Smooth muscle cell (in vitro differentiated cells): ENCODE measurements around the gene TCIRG1. TPM values are rescaled to one million over a fixed set of nuclear protein-coding genes. Genes with fewer than 3 reads are reported as not detected.
"Not testable (repeated sequence)": the region's sequence is repeated elsewhere in the genome, so short reads cannot be mapped to it uniquely, and the experiment has no call there.

Experiments used
- DNase-seq: peaks from one replicate; lab custom pipeline; 2025; ENCODE audit not compliant: unreplicated experiment; lab: John Stamatoyannopoulos, UW
- H2AFZ ChIP-seq: fragments of 200-600 bp; sonication (generic); 2 replicates; pipeline ENCODE4 v1.6.0; 2016; ENCODE audit warnings: antibody characterized with exemption, low read depth, mild to moderate bottlenecking
- H3F3A ChIP-seq: fragments of 200-600 bp; sonication (generic); 2 replicates; pipeline ENCODE4 v1.6.0; 2017; ENCODE audit warnings: antibody characterized with exemption, low read depth
- H3K27ac ChIP-seq: fragments of 200-600 bp; sonication (generic); 2 replicates; pipeline ENCODE4 v1.5.1; 2016; ENCODE audit warnings: low read depth, mild to moderate bottlenecking
- H3K27me3 ChIP-seq: fragments of 200-600 bp; sonication (generic); 2 replicates; pipeline ENCODE4 v1.6.1; 2016; ENCODE audit warnings: low read depth, mild to moderate bottlenecking
- H3K36me3 ChIP-seq: fragments of 200-600 bp; sonication (generic); 2 replicates; pipeline ENCODE4 v1.5.1; 2016; ENCODE audit warnings: low read depth
- H3K4me1 ChIP-seq: fragments of 200-600 bp; sonication (generic); 2 replicates; pipeline ENCODE4 v1.5.1; 2016; ENCODE audit warnings: low read depth
- H3K4me2 ChIP-seq: fragments of 200-600 bp; sonication (generic); 2 replicates; pipeline ENCODE4 v1.6.0; 2016; ENCODE audit warnings: mild to moderate bottlenecking
- H3K4me3 ChIP-seq: fragments of 200-600 bp; sonication (generic); 2 replicates; pipeline ENCODE4 v1.5.1; 2016; ENCODE audit warnings: mild to moderate bottlenecking
- H3K79me2 ChIP-seq: fragments of 200-600 bp; sonication (generic); 2 replicates; pipeline ENCODE4 v1.6.0; 2016; ENCODE audit warnings: low read depth, mild to moderate bottlenecking
- H3K9ac ChIP-seq: fragments of 200-600 bp; sonication (generic); 2 replicates; pipeline ENCODE4 v1.6.0; 2016; ENCODE audit warnings: low read depth
- H3K9me3 ChIP-seq: fragments of 200-600 bp; sonication (generic); replicated peaks from 2 replicates; pipeline ENCODE4 v1.5.1; 2016; ENCODE audit warnings: low read depth
- H4K20me1 ChIP-seq: fragments of 200-600 bp; sonication (generic); 2 replicates; pipeline ENCODE4 v1.6.0; 2016; ENCODE audit warnings: low read depth
- WGBS: methylation state at CpG from one replicate; pipeline ENCODE4 v1.1.7; 2016; ENCODE audit warnings: low lambda C conversion rate; 5-methylcytosine and 5-hydroxymethylcytosine counted together
- polyA plus RNA-seq: library from polyadenylated mRNA; unstranded; fragments of >200 nt; fragmentation: Nextera tagmentation; extraction: Ambion mirVana; gene quantifications from 2 replicates; pipeline ENCODE4 v1.2.1, GENCODE V29; 2016
- total RNA-seq: library from RNA; depleted of rRNA; stranded (reverse); fragments of >200 nt; gene quantifications from 2 replicates; pipeline ENCODE4 v1.2.3, GENCODE V29; 2014
- TF ChIP-seq, protein P1 (sequence below): fragments of 200-600 bp; sonication (generic); IDR thresholded peaks from 2 replicates; pipeline ENCODE4 v1.5.1; 2017; ENCODE audit warnings: borderline replicate concordance, mild to moderate bottlenecking, antibody characterized with exemption; ENCODE audit not compliant: insufficient read depth, poor library complexity, severe bottlenecking

The TCIRG1 gene
- 37.2 and 39.7 TPM in 2 replicates for total RNA-seq
- polyA plus RNA-seq, result 59.0 and 76.4 TPM in 2 replicates

- Histone ChIP-seq H4K20me1 (no peaks in the 10 kb centered on the region), H3F3A (no peaks in the 10 kb centered on the region), H3K79me2 (no peaks in the 10 kb centered on the region), H3K9me3 (no peaks in the 10 kb centered on the region), H3K36me3 (no peaks in the 10 kb centered on the region), H3K27me3 (no peaks in the 10 kb centered on the region), H2AFZ (peak within 1 kb of the TSS; percentile 5), H3K4me2 (peak within 1 kb of the TSS; percentile 76), H3K4me1 (peaks cover 11% of the 10 kb centered on the region), H3K9ac (no peak within 1 kb of the TSS), H3K4me3 (peak within 1 kb of the TSS; percentile 49), H3K27ac (peak within 1 kb of the TSS; percentile 31)
- DNase-seq, result no peak
- 16% methylated on average over 46 of the region's 51 CpGs for WGBS
- TF ChIP-seq, protein P1, sequence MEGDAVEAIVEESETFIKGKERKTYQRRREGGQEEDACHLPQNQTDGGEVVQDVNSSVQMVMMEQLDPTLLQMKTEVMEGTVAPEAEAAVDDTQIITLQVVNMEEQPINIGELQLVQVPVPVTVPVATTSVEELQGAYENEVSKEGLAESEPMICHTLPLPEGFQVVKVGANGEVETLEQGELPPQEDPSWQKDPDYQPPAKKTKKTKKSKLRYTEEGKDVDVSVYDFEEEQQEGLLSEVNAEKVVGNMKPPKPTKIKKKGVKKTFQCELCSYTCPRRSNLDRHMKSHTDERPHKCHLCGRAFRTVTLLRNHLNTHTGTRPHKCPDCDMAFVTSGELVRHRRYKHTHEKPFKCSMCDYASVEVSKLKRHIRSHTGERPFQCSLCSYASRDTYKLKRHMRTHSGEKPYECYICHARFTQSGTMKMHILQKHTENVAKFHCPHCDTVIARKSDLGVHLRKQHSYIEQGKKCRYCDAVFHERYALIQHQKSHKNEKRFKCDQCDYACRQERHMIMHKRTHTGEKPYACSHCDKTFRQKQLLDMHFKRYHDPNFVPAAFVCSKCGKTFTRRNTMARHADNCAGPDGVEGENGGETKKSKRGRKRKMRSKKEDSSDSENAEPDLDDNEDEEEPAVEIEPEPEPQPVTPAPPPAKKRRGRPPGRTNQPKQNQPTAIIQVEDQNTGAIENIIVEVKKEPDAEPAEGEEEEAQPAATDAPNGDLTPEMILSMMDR, result no peak
Measured at GRCh38 chr11:68038718-68039525, at the start of gene TCIRG1. Gene TCIRG1 (plus strand): TSS chr11:68039025. CDS start chr11:68041272, 2,247 bp downstream.

- not testable (repeated sequence) for H3K36me3 ChIP-seq, DNase-seq, H3K79me2 ChIP-seq
Measured at GRCh38 chr11:67990546-67991346, 48.1 kb upstream of the TCIRG1 start.

DNA sequence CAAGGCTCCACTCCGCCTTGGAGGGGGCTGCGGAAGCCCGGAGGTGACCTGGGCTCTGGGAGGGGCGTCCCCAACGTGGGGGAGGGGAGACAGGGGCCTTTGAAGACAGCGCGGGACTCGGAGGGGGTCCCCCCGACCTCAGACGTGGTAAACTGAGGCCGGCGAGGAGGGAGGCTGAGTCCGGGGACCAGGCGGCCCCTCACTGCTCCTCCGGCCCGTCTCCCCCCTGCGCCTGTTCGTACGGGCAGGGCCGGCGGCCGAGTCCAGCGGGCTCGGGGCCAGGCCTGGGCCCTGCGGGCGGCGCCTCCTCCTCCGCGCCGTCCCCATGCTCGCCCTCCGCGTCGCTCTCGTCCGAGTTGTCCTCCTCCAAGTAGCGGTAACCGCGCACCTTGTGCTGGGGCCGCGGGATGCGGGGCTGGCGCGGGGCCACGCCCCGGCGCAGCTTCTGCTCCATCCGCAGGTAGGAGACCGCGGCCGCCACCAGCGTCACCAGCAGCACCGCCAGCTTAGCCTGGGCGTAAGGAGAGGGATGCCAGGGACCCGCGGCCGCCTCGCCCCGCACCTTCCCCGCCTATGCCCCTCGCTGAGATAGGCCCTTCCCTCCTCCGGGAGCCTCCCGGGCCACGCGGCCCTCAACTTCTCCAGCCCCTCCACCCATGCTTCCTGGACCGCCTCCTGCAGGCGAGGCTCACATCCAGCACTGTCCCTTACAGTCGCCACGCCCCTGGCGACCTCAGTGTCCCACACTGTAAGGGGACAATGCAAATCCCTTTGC is 47.3 kb upstream of the TCIRG1 start:
- H3K27me3 ChIP-seq, H3K9me3 ChIP-seq, H3K79me2 ChIP-seq, DNase-seq, H4K20me1 ChIP-seq, H2AFZ ChIP-seq, H3K4me1 ChIP-seq, H3F3A ChIP-seq, H3K36me3 ChIP-seq, H3K27ac ChIP-seq, H3K9ac ChIP-seq: not testable (repeated sequence)
- WGBS, result 8% methylated on average over 47 of the region's 70 CpGs
- Histone ChIP-seq H3K4me2 (peak overlapping the region; percentile 68), H3K4me3 (peak overlapping the region; percentile 30)

More at GRCh38 chr11:67990546-67991346, 48.1 kb upstream of the TCIRG1 start:
- not testable (repeated sequence) for H3K4me1 ChIP-seq, H2AFZ ChIP-seq, H4K20me1 ChIP-seq, H3K9ac ChIP-seq, H3K27ac ChIP-seq, H3K9me3 ChIP-seq, H3K27me3 ChIP-seq, H3F3A ChIP-seq
- H3K4me2 ChIP-seq, result peak overlapping the region; percentile 68
- H3K4me3 ChIP-seq, result peak overlapping the region; percentile 30
- 11% methylated on average over 38 of the region's 58 CpGs for WGBS

DNA sequence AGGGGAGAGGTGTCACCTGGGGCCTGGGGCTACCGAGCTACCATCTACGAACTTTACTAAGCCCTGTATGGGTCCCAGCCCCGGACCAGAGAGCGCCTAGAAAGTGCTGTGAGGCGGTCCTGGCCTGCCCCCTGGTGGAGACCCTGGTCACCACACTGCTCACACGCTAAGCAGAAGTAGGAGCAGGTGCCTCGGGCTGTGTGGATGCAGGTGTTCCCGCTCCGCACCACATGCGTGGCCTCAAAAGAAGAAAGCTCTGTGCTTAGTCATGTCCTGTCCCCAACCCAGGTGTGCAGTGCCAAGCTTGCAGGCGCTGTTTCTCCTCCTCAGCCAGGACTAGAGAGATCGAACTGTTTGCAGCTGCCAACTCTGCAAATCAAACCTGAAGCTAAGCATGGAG is 45.0 kb upstream of the TCIRG1 start:
- H3K4me1 ChIP-seq, H3F3A ChIP-seq, DNase-seq, H3K4me2 ChIP-seq, H3K9me3 ChIP-seq, H3K79me2 ChIP-seq, H4K20me1 ChIP-seq, H3K9ac ChIP-seq, H3K27ac ChIP-seq, H3K27me3 ChIP-seq, H3K4me3 ChIP-seq, H3K36me3 ChIP-seq, H2AFZ ChIP-seq: not testable (repeated sequence)
- TF ChIP-seq, protein P1, result peak; percentile 56
- WGBS, result 31% methylated on average over 12 of the region's 12 CpGs

DNA sequence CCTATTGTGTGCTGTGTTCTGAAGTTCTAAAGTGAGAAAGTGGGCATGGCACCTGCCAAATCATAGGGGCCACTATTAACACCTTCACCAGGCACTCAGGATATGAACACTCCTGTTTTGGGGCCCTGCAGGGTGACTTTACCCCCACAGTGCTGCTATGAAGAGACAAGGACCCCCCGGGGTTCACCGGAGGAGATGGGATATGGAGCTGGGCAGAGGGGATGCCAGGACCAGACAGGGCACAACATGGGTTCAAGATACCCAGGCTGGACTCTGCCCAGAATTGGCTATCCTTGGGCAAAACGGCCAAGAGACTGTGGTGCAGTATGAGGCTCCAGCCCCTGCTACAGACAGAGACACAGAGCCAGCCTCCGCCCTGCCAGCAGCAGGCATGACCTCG is 44.4 kb upstream of the TCIRG1 start:
- H3K9ac ChIP-seq, DNase-seq, H4K20me1 ChIP-seq, H3K36me3 ChIP-seq, H3K27me3 ChIP-seq, H2AFZ ChIP-seq, H3K79me2 ChIP-seq, H3F3A ChIP-seq, H3K4me2 ChIP-seq, H3K9me3 ChIP-seq, H3K27ac ChIP-seq, H3K4me1 ChIP-seq, H3K4me3 ChIP-seq: not testable (repeated sequence)
- WGBS, result 98% methylated on average over 5 of the region's 5 CpGs

GRCh38 chr11:67995129-67995528 is 43.7 kb upstream of the TCIRG1 start:
- not testable (repeated sequence) for H3F3A ChIP-seq, H3K36me3 ChIP-seq, H2AFZ ChIP-seq, H3K27me3 ChIP-seq, H4K20me1 ChIP-seq, H3K4me3 ChIP-seq, H3K79me2 ChIP-seq, DNase-seq, H3K4me1 ChIP-seq, H3K9me3 ChIP-seq, H3K27ac ChIP-seq, H3K9ac ChIP-seq, H3K4me2 ChIP-seq
- 100% methylated on average over 3 of the region's 3 CpGs for WGBS
